Liver (tissue), 3 donors: ENCODE results near the gene HCN2.

Experiments
- CTCF ChIP-seq: fragments of 150-350 bp; IDR thresholded peaks from 2 replicates; pipeline ENCODE4 v1.5.1; 2017; ENCODE audit warnings: improper control_type of control experiment, low read depth, low read length; ENCODE audit not compliant: missing input control
- HNF4G ChIP-seq: IDR thresholded peaks from 2 replicates; pipeline ENCODE4 v1.6.1; 2016; ENCODE audit warnings: antibody characterized with exemption
- NR2F2 ChIP-seq: IDR thresholded peaks from 2 replicates; pipeline ENCODE4 v1.6.1; 2016; ENCODE audit warnings: antibody characterized with exemption
- RAD21 ChIP-seq, 2 donors: IDR thresholded peaks; 2 replicates each; pipeline ENCODE4 v1.6.1; 2016; ENCODE audit warnings: antibody characterized with exemption in 2 of 2, mild to moderate bottlenecking in 2 of 2
- REST ChIP-seq: IDR thresholded peaks from 2 replicates; pipeline ENCODE4 v1.6.1; 2016; ENCODE audit warnings: antibody characterized with exemption, mild to moderate bottlenecking
- RXRA ChIP-seq, 2 donors: IDR thresholded peaks; 2 replicates each; pipeline ENCODE4 v1.6.1; 2017 to 2018; ENCODE audit warnings: antibody characterized with exemption in 2 of 2, mild to moderate bottlenecking in 1 of 2
- YY1 ChIP-seq: IDR thresholded peaks from 2 replicates; pipeline ENCODE4 v1.6.1; 2016; ENCODE audit warnings: antibody characterized with exemption, mild to moderate bottlenecking
- ZBTB33 ChIP-seq: IDR thresholded peaks from 2 replicates; pipeline ENCODE4 v1.6.1; 2016; ENCODE audit warnings: antibody characterized with exemption
- donor health status: healthy.
- donor health status: healthy.

GRCh38 chr19:570251-570686, 19.4 kb upstream of the HCN2 start:
- TF ChIP-seq NR2F2 (no peak), HNF4G (no peak), ZBTB33 (no peak), CTCF (no peak), RAD21 (IDR thresholded peaks at IDR 0.05) (no peak), RXRA (IDR thresholded peaks at IDR 0.05) (no peak), REST (no peak), YY1 (no peak)
